IMR-90 (cell line): ENCODE results near the gene ARFGAP2. TPM values are rescaled to one million over a fixed set of nuclear protein-coding genes. Genes with fewer than 3 reads are reported as not detected.
A peak's percentile ranks its signal among the peaks of the same experiment; 100 is the strongest.

Experiments
- ATAC-seq: fragments of 200-7000 bp; cut with Tn5 transposase; 2 replicates; pipeline ENCODE4 v1.9.1; 2020; ENCODE audit warnings: low read depth, mild to moderate bottlenecking, moderate library complexity
- BruUV-seq: library from RNA; stranded (reverse); fragments of 400-500 nt; replicated peaks from 2 replicates; lab custom pipeline; 2021; lab: Mats Ljungman, UMichigan
- CTCF ChIA-PET: fragments of 300-600 bp; formaldehyde crosslinking; extraction: SDS; loops from one replicate; lab custom pipeline; 2021; ENCODE audit warnings: antibody characterized with exemption; lab: Yijun Ruan, JAX
- POLR2A ChIA-PET: fragments of 300-600 bp; sonication (Branson Sonifier 250); formaldehyde crosslinking; loops from one replicate; lab custom pipeline; 2022; ENCODE audit warnings: antibody characterized with exemption; ENCODE audit not compliant: unreplicated experiment; lab: Charles Lee
- DNase-seq: peaks from one replicate; pipeline ENCODE4 v3.0.0; 2013
- H2AFZ ChIP-seq: replicated peaks from 2 replicates; pipeline ENCODE3; 2013; ENCODE audit warnings: low read length, mild to moderate bottlenecking; ENCODE audit not compliant: poor library complexity
- H2AK5ac ChIP-seq: 2 replicates; pipeline ENCODE4 v1.6.1; 2013; ENCODE audit warnings: low read depth, low read length, inconsistent platforms
- H2AK9ac ChIP-seq: replicated peaks from 2 replicates; pipeline ENCODE3; 2013; ENCODE audit warnings: mild to moderate bottlenecking, low read depth, low read length, moderate library complexity; ENCODE audit not compliant: poor library complexity
- H2BK120ac ChIP-seq: 2 replicates; pipeline ENCODE4 v1.6.1; 2013; ENCODE audit warnings: low read depth, low read length, inconsistent platforms
- H2BK15ac ChIP-seq: 3 replicates; pipeline ENCODE4 v1.6.1; 2013; ENCODE audit warnings: low read depth, low read length, inconsistent platforms
- H2BK20ac ChIP-seq: 2 replicates; pipeline ENCODE4 v1.6.1; 2013; ENCODE audit warnings: low read depth, mild to moderate bottlenecking, inconsistent platforms, low read length, moderate library complexity
- H2BK5ac ChIP-seq: 2 replicates; pipeline ENCODE4 v1.6.1; 2013; ENCODE audit warnings: mild to moderate bottlenecking, low read depth, low read length, inconsistent platforms; ENCODE audit not compliant: poor library complexity, severe bottlenecking
- H3K14ac ChIP-seq: replicated peaks from 2 replicates; pipeline ENCODE4 v1.6.1; 2013; ENCODE audit warnings: low read depth, low read length, inconsistent platforms
- H3K18ac ChIP-seq: 2 replicates; pipeline ENCODE4 v1.6.1; 2013; ENCODE audit warnings: low read depth, low read length, control low read depth
- H3K23ac ChIP-seq: 2 replicates; pipeline ENCODE4 v1.6.1; 2013; ENCODE audit warnings: low read depth, low read length, inconsistent platforms
- H3K27ac ChIP-seq: 2 replicates; pipeline ENCODE4 v1.5.1; 2013; ENCODE audit warnings: mild to moderate bottlenecking, control low read depth, low read length; ENCODE audit not compliant: insufficient read depth
- H3K27me3 ChIP-seq: 2 replicates; pipeline ENCODE4 v1.6.1; 2013; ENCODE audit warnings: low read length; ENCODE audit not compliant: control insufficient read depth, insufficient read depth
- H3K36me3 ChIP-seq: 2 replicates; pipeline ENCODE4 v1.6.1; 2013; ENCODE audit warnings: low read length, mixed read lengths; ENCODE audit not compliant: control insufficient read depth, insufficient read depth
- H3K4ac ChIP-seq: 2 replicates; pipeline ENCODE4 v1.6.1; 2013; ENCODE audit warnings: low read depth, low read length, inconsistent platforms
- H3K4me1 ChIP-seq: 2 replicates; pipeline ENCODE4 v1.6.1; 2013; ENCODE audit warnings: low read length, mixed read lengths; ENCODE audit not compliant: control insufficient read depth, insufficient read depth
- H3K4me2 ChIP-seq: 2 replicates; pipeline ENCODE4 v1.6.1; 2013; ENCODE audit warnings: low read depth, mild to moderate bottlenecking, control low read depth, low read length, moderate library complexity
- H3K4me3 ChIP-seq: 2 replicates; pipeline ENCODE4 v1.5.1; 2013; ENCODE audit warnings: low read depth, mild to moderate bottlenecking, control low read depth, low read length, moderate library complexity; ENCODE audit not compliant: insufficient read depth
- H3K56ac ChIP-seq: 2 replicates; pipeline ENCODE4 v1.6.1; 2013; ENCODE audit warnings: low read length, inconsistent platforms; ENCODE audit not compliant: insufficient read depth; ENCODE audit errors: extremely low read depth
- H3K79me1 ChIP-seq, 2 experiments: 2 replicates each; pipeline ENCODE4 v1.6.1; 2013; ENCODE audit warnings: low read length in 2 of 2, inconsistent platforms in 1 of 2, low read depth in 1 of 2
- H3K9ac ChIP-seq: 2 replicates; pipeline ENCODE4 v1.6.1; 2013; ENCODE audit warnings: low read depth, low read length, control low read depth
- H3K9me1 ChIP-seq: 2 replicates; pipeline ENCODE4 v1.6.1; 2013; ENCODE audit warnings: low read length, inconsistent platforms; ENCODE audit not compliant: insufficient read depth
- H3K9me3 ChIP-seq: 2 replicates; pipeline ENCODE4 v1.6.1; 2013; ENCODE audit warnings: low read length; ENCODE audit not compliant: control insufficient read depth, insufficient read depth
- H4K20me1 ChIP-seq: 2 replicates; pipeline ENCODE4 v1.6.1; 2013; ENCODE audit warnings: low read length, inconsistent platforms; ENCODE audit not compliant: insufficient read depth
- H4K5ac ChIP-seq: 2 replicates; pipeline ENCODE4 v1.6.1; 2013; ENCODE audit warnings: mild to moderate bottlenecking, low read depth, low read length, control low read depth
- H4K8ac ChIP-seq, 2 experiments: 2 replicates each; pipeline ENCODE4 v1.6.1; 2013; ENCODE audit warnings: low read depth in 2 of 2, low read length in 2 of 2, control low read depth in 1 of 2, inconsistent platforms in 1 of 2
- H4K91ac ChIP-seq: 2 replicates; pipeline ENCODE4 v1.6.1; 2013; ENCODE audit warnings: low read depth, low read length, inconsistent platforms; ENCODE audit not compliant: insufficient read depth
- BHLHE40 ChIP-seq: fragments of 150-350 bp; IDR thresholded peaks from 2 replicates; pipeline ENCODE4 v1.6.1; 2016; ENCODE audit warnings: mild to moderate bottlenecking, low read depth, low read length
- CEBPB ChIP-seq: IDR thresholded peaks from 2 replicates; pipeline ENCODE4 v1.6.1; 2012; ENCODE audit warnings: low read depth, low read length, improper control_type of control experiment
- CHD1 ChIP-seq: IDR thresholded peaks from 2 replicates; pipeline ENCODE4 v1.6.1; 2012; ENCODE audit warnings: low read depth, low read length, improper control_type of control experiment
- CTCF ChIP-seq: conservative IDR thresholded peaks from 2 replicates; pipeline ENCODE4 v1.5.1; 2012; ENCODE audit warnings: mild to moderate bottlenecking, low read depth, low read length, improper control_type of control experiment
- ELK1 ChIP-seq: fragments of 150-350 bp; IDR thresholded peaks from 2 replicates; pipeline ENCODE4 v1.6.1; 2016; ENCODE audit warnings: low read depth, mild to moderate bottlenecking, low read length, moderate library complexity, borderline replicate concordance
- FOS ChIP-seq: fragments of 150-350 bp; IDR thresholded peaks from 2 replicates; pipeline ENCODE4 v1.6.1; 2016; ENCODE audit warnings: low read depth, low read length
- MAFK ChIP-seq: IDR thresholded peaks from 2 replicates; pipeline ENCODE4 v1.6.1; 2012; ENCODE audit warnings: low read depth, low read length, improper control_type of control experiment
- NFE2L2 ChIP-seq: fragments of 150-350 bp; IDR thresholded peaks from 2 replicates; pipeline ENCODE4 v1.6.1; 2016; ENCODE audit warnings: low read depth, mild to moderate bottlenecking, low read length
- POLR2A ChIP-seq: IDR thresholded peaks from 2 replicates; pipeline ENCODE4 v1.6.1; 2012; ENCODE audit warnings: mild to moderate bottlenecking, low read depth, low read length
- RAD21 ChIP-seq: IDR thresholded peaks from 2 replicates; pipeline ENCODE4 v1.6.1; 2012; ENCODE audit warnings: low read length, improper control_type of control experiment
- RCOR1 ChIP-seq: IDR thresholded peaks from 2 replicates; pipeline ENCODE4 v1.6.1; 2012; ENCODE audit warnings: mild to moderate bottlenecking, low read length, improper control_type of control experiment; ENCODE audit not compliant: insufficient replicate concordance
- RFX5 ChIP-seq: IDR thresholded peaks from 2 replicates; pipeline ENCODE4 v1.8.0; 2012; ENCODE audit warnings: low read depth, mild to moderate bottlenecking, low read length, moderate library complexity
- SMC3 ChIP-seq: fragments of 150-350 bp; IDR thresholded peaks from 2 replicates; pipeline ENCODE4 v1.6.1; 2016; ENCODE audit warnings: low read depth, mild to moderate bottlenecking, antibody characterized with exemption, low read length, moderate library complexity
- WGBS, 2 experiments: methylation state at CpG; one replicate each; pipeline versions ENCODE4 v1.1.5 to v1.1.7; 2013; ENCODE audit warnings: missing lambda C conversion rate in 2 of 2; ENCODE audit not compliant: insufficient read length in 1 of 2; ENCODE audit errors: extremely low coverage in 2 of 2; 5-methylcytosine and 5-hydroxymethylcytosine counted together
- dilution Hi-C: fragments of 300-500 bp; cut with HindIII; formaldehyde crosslinking; loops from one replicate; pipeline ENCODE4 v1.14.3; 2018; ENCODE audit warnings: low sequenced_read_pairs; ENCODE audit not compliant: unreplicated experiment
- in situ Hi-C: fragments of 300-500 bp; cut with MboI; formaldehyde crosslinking; loops from 3 replicates; pipeline ENCODE4 v1.14.3; 2019; ENCODE audit warnings: low sequenced_read_pairs, inconsistent platforms, mixed read lengths
- intact Hi-C: fragments of 100-400 bp; cut with micrococcal nuclease; formaldehyde crosslinking; loops from 2 replicates; pipeline ENCODE4 v1.10.0; 2022
- polyA plus RNA-seq, 3 experiments: library from polyadenylated mRNA; depleted of rRNA; stranded (reverse); fragments of >200 nt; gene quantifications; 2 replicates each; pipeline ENCODE4 v1.2.3, GENCODE V29; 2012; ENCODE audit warnings: low replicate concordance in 1 of 3
- total RNA-seq: library from RNA; depleted of rRNA; stranded (reverse); fragments of >200 nt; gene quantifications from 2 replicates; pipeline ENCODE4 v1.2.3, GENCODE V29; 2012

ARFGAP2 gene
- total and polyA plus RNA-seq, 2 of the 4 experiments (the other 2 are of a cell fraction), result 54.7 to 87.8 TPM

- H2BK120ac ChIP-seq, result no peak overlapping the region
- no peak overlapping the region for H3K9ac ChIP-seq
- peaks cover 29% of the 10 kb centered on the region for H3K36me3 ChIP-seq
- peak overlapping the region; percentile 53 for H2AFZ ChIP-seq
- H3K27ac ChIP-seq, result no peak overlapping the region
- H4K20me1 ChIP-seq, result peaks cover 29% of the 10 kb centered on the region
- no peak overlapping the region for H4K91ac ChIP-seq
- no peaks in the 10 kb centered on the region for H3K9me3 ChIP-seq
- no peak overlapping the region for H4K5ac ChIP-seq
- H2AK9ac ChIP-seq, result no peak overlapping the region
- H2BK15ac ChIP-seq, result no peak overlapping the region
- H2BK5ac ChIP-seq, result no peak overlapping the region
- no peak overlapping the region for H2AK5ac ChIP-seq
- no peak overlapping the region for H2BK20ac ChIP-seq
- in situ Hi-C loops, result no loop called here
- H3K4me1 ChIP-seq, result no peaks in the 10 kb centered on the region
- H3K23ac ChIP-seq, result no peak overlapping the region
- ATAC-seq (no peak), DNase-seq (peak; percentile 45)
- BruUV-seq, result no TSS peak
- H3K56ac ChIP-seq, result no peak overlapping the region
- H3K14ac ChIP-seq, result no peak overlapping the region
- no peak overlapping the region for H3K4me3 ChIP-seq
- dilution Hi-C loops, result no loop called here
- peaks cover 0 to 29% of the 10 kb centered on the region in 2 experiments; a peak in 2 of 4 replicates for H3K79me1 ChIP-seq
- H3K27me3 ChIP-seq, result no peaks in the 10 kb centered on the region
- CTCF ChIA-PET, result interaction anchor here (0.6 kb wide), 1 partner anchor 243 kb away, joined by 3 read pairs; no protein-coding TSS in a partner anchor
- no peak overlapping the region for H3K4ac ChIP-seq
- no peak overlapping the region for H3K18ac ChIP-seq
- POLR2A ChIA-PET, result no interaction called here
- intact Hi-C loops, result loop anchor here (1.0 kb wide), 1 partner anchor 273 kb away; no protein-coding TSS in a partner anchor
- TF ChIP-seq CHD1 (no peak), FOS (no peak), CEBPB (no peak), RFX5 (no peak), RAD21 (no peak), CTCF (no peak), RCOR1 (no peak), NFE2L2 (no peak), POLR2A (no peak), MAFK (no peak), BHLHE40 (no peak), SMC3 (no peak), ELK1 (no peak)
- no peak overlapping the region for H4K8ac ChIP-seq
- WGBS, 2 experiments, result no CpG with 5 or more reads among the region's 9 CpGs
- no peak overlapping the region for H3K4me2 ChIP-seq
- peaks cover under 1% of the 10 kb centered on the region; the same call in 1 of the 2 replicates for H3K9me1 ChIP-seq
These were observed 14.8 kb downstream of the ARFGAP2 start for GRCh38 chr11:47161890-47162289.
